ENCODE measurements around the gene PTGES3L. TPM values are rescaled to one million over a fixed set of nuclear protein-coding genes. Genes with fewer than 3 reads are reported as not detected.
"Not testable (repeated sequence)": the region's sequence is repeated elsewhere in the genome, so short reads cannot be mapped to it uniquely, and the experiment has no call there.

Gene PTGES3L
- total and polyA plus RNA-seq, 5 experiments from 2014 or later, result 0.30 to 0.51 (median 0.44) TPM; not detected in 1

DNA sequence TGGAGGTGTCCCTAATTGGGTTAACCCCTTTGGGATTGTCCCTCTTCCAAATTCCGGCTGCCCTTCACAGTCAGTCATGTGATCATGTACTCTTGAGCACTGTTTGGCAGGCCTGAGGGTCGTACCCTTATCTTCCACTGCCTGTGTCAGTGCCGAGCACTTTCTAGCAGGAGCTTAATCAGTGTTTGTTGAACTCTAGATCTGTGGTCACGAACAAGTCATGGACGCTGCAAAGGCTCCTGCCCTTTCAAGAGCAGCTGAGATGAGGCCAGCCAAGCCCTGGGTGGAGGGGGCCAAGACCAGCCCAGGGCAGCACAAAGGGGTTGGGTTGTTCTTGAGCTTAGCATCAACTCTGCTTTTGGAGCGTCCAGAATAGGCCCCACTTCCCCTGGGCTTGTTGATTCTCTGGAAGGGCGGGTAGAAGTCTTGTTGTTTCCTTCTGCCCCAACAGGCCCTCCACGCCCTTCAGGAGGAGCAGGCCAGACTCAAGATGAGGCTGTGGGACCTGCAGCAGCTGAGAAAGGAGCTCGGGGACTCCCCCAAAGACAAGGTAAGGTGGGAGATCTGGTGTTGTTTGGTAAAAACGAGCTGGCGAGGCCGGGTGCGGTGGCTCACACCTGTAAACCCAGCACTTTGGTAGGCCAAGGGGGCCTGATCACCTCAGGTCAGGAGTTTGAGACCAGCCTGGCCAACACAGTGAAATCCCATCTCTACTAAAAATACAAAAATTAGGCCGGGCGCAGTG lies 32.0 kb upstream of the PTGES3L start:
- peak overlapping the region in 2 of 10 donors; percentile 27 to 28 for H3K27ac Mint-ChIP-seq
- no peaks in the 10 kb centered on the region for H3K27me3 Mint-ChIP-seq
- ATAC-seq, result no peak
- peak in 1 of 10 donors; percentile 52 for DNase-seq
- H3K4me3 Mint-ChIP-seq, result no peak overlapping the region
- peaks cover 0 to 42% (median 4%) of the 10 kb centered on the region in 3 donors for H3K36me3 Mint-ChIP-seq
- peaks cover 5 to 28% (median 26%) of the 10 kb centered on the region in 4 donors for H3K4me1 Mint-ChIP-seq
- no peaks in the 10 kb centered on the region for H3K9me3 Mint-ChIP-seq
- POLR2A ChIA-PET, result interaction anchor here (1.3 to 2.2 kb wide), 3 partner anchors 9 to 349 kb away, joined by 3 to 9 read pairs (median 3); partner anchors contain the start of gene VAT1

DNA sequence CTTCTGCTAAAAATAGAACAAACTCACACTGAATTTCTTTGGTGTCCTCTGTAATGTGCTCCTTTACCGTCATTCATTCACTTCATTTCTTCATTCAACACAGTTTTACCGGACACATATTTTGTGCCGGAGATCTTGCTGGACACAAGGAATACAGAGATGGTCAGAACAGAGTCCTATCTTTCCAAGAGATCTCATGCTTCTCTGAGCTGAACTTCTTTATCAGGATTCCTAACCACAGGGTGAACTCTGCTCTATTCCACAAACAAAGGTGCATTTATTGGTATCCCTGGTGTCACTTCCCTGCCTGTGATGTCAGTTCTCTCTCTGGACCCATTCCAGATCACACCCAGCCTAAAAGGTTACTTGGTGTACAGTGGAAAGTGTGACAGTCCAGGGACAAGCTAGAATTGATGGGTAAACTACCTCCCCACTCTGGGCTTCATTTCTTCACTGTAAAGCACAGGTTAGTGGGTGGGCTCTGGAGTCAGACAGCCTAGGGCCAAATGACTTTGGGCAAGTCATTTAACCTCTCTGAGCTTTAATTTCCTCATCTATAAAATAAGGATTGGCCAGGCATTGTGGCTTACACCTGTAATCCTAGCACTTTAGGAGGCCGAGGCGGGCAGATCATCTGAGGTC lies 30.9 kb upstream of the PTGES3L start:
- H3K4me3 Mint-ChIP-seq, result peak overlapping the region in 2 of 10 donors; percentile 5 to 55
- H3K4me1 Mint-ChIP-seq, result peaks cover 10 to 35% (median 33%) of the 10 kb centered on the region in 4 donors
- POLR2A ChIA-PET, result interaction anchor here (0.5 to 1.0 kb wide), 2 partner anchors 8 to 28 kb away, joined by 3 read pairs; no protein-coding TSS in a partner anchor
- H3K36me3 Mint-ChIP-seq, result peaks cover 0 to 42% (median 4%) of the 10 kb centered on the region in 3 donors
- no peaks in the 10 kb centered on the region for H3K27me3 Mint-ChIP-seq
- no peaks in the 10 kb centered on the region for H3K9me3 Mint-ChIP-seq
- DNase-seq (no peak), ATAC-seq (no peak)
- H3K27ac Mint-ChIP-seq, result peak overlapping the region in 5 of 10 donors; percentile 8 to 62 (median 58)

DNA sequence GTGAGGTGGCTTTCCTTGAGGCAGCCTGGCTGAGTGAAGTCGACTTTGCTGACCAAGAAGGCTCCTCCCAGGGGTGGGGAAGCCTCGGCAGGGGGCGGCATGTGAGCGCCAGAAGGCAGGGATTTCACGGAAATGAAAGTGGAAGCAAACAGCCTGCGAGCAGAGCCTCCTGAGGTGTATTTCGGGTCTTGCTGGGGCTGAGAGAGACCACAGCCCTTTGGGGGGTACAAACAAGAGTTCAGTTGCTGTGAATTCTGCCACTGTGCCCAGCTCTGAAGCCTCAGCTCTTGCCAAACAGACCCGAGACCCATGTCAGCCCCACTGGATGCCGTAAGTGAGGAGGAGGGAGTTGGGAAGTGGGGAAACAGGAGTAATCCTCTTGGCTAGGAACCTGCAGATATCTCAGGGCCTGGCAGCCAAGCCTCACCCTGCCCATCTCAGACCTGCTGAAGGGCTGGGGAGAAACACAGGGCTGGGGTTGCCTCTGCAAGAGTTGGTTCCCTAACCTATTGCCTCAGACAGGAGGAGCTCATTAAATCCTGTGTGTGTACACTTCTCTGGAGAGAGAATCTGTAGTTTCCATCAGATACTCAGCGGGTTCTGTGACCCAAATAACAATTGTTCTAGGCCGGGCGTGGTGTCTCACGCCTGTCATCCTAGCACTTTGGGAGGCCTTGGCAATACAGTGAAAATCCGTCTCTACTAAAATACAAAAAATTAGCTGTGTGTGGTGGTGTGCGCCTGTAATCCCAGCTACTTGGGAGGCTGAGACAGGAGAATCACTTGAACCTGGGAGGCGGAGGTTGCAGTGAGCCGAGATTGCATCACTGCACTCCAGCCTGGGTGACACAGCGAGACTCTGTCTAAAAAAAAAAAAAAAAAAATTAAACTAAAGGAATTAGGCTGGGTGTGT lies 27.0 kb upstream of the PTGES3L start, which contains the start of gene IFI35:
TSS of gene IFI35 (plus strand) at position 146 of the 913 bp plus-strand sequence. CDS start at position 310, 164 bp downstream.
- Mint-ChIP-seq H3K27ac (peak within 1 kb of the TSS; percentile 98 to 100 (median 99)), H3K4me3 (peak within 1 kb of the TSS; percentile 98 to 100 (median 99)), H3K4me1 (peaks cover 8 to 35% (median 27%) of the 10 kb centered on the region in 4 donors), H3K27me3 (no peaks in the 10 kb centered on the region), H3K9me3 (no peaks in the 10 kb centered on the region), H3K36me3 (peaks cover 0 to 35% (median 7%) of the 10 kb centered on the region in 3 donors)
- peak; percentile 99 for ATAC-seq
- POLR2A ChIA-PET, result interaction anchor here (1.0 to 3.2 kb wide), 11 partner anchors 9 to 362 kb away, joined by 3 to 24 read pairs (median 8); partner anchors contain the start of genes NBR1, RPL27, TMEM106A and VAT1
- peak; percentile 66 to 91 (median 82) for DNase-seq

DNA sequence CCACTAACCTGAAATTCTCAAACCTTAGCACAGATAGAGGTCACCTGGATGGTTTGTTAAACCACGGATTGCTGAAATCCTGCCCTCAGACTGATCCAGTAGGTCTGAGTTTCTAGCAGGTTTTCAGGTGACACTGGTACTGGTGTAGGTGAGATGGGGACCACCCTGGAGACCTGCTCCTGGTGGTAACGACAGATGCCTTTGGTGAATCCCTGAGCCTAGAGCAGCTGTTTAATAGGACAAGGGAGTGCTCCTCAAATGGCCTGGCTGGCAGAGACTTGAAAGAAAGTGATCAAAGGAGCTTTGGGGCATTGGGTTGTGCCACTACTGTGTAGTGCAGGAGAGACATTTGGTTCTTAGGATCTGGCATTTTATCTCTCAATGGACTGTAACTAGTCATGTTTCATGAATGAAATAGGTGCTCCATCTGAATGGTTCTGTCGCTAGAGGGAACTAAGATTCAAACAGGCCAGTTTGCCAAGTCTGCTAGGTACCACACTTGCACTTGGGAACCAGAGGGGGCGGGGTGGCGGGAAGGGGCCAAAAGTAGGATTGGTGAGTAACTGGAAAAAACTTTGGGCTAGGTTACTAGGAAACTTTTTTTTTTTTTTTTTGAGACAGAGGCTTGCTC lies 23.8 kb upstream of the PTGES3L start:
- Mint-ChIP-seq H3K27me3 (no peaks in the 10 kb centered on the region), H3K4me1 (peaks cover 12 to 38% (median 32%) of the 10 kb centered on the region in 4 donors), H3K36me3 (peaks cover 0 to 49% (median 18%) of the 10 kb centered on the region in 3 donors), H3K9me3 (no peaks in the 10 kb centered on the region), H3K4me3 (peak overlapping the region in 1 of 10 donors; percentile 33), H3K27ac (peak overlapping the region in 6 of 10 donors; percentile 42 to 83 (median 66))
- DNase-seq (no peak), ATAC-seq (no peak)
- POLR2A ChIA-PET, result no interaction called here

DNA sequence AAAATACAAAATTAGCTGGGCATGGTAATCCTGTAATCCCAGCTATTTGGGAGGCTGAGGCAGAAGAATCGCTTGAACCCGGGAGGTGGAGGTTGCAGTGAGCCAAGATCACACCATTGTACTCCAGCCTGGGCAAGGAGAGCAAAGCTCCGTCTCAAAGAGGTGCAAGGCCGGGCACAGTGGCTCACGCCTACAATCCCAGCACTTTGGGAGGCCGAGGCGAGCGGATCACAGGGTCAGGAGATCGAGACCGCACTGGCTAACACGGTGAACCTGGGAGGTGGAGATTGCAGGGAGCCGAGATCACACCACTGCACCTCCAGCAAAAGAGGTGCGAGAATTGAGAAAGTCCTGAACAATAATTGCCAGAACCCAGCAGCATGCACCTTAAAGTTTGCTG lies 21.0 kb upstream of the PTGES3L start:
- Mint-ChIP-seq H3K27ac (peak overlapping the region in 4 of 10 donors; percentile 40 to 81 (median 69)), H3K4me3 (peak overlapping the region in 2 of 10 donors; percentile 10 to 22), H3K36me3 (peaks cover 0 to 51% (median 18%) of the 10 kb centered on the region in 3 donors), H3K4me1 (peaks cover 13 to 35% (median 27%) of the 10 kb centered on the region in 4 donors)
- not testable (repeated sequence) for H3K27me3 Mint-ChIP-seq, DNase-seq, ATAC-seq, H3K9me3 Mint-ChIP-seq
- POLR2A ChIA-PET, result interaction anchor here (0.7 to 1.4 kb wide), 3 partner anchors 12 to 387 kb away, joined by 3 read pairs; no protein-coding TSS in a partner anchor

DNA sequence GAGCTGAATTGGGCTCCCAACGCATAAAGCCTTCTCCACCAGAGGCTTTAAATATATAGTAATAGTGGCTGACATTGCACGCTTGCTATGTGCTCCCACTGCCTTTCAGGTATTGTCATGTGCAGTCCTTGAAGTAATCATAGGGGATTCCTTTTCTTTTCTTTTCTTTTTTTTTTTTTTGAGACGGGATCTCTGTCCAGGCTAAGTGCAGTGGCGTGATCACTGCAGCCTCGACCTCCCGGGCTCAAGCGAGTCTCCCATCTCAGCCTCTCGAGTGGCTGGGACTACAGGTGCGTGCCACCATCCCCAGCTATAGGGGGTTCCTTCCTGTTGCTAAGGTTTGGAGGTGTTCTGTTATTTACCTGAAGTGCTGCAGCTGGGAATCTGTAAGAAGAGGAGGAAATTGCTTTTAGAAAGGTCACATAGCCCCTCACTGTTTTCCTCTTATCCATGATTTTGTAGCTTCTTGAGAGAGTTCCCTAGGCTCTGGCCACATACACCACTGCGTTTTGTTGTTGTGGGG lies 19.2 kb upstream of the PTGES3L start:
- Mint-ChIP-seq H3K4me1 (peaks cover 16 to 35% (median 27%) of the 10 kb centered on the region in 4 donors), H3K36me3 (peaks cover 0 to 48% (median 18%) of the 10 kb centered on the region in 3 donors), H3K9me3 (no peaks in the 10 kb centered on the region), H3K27ac (peak overlapping the region; percentile 91 to 100 (median 99)), H3K27me3 (no peaks in the 10 kb centered on the region), H3K4me3 (peak overlapping the region; percentile 93 to 98 (median 96))
- ATAC-seq (no peak), DNase-seq (no peak)
- POLR2A ChIA-PET, result interaction anchor here (0.5 to 2.8 kb wide), 18 partner anchors 8 to 1310 kb away, joined by 3 to 44 read pairs (median 11); partner anchors contain the start of genes AARSD1, BRCA1, EIF1 and IFI35

DNA sequence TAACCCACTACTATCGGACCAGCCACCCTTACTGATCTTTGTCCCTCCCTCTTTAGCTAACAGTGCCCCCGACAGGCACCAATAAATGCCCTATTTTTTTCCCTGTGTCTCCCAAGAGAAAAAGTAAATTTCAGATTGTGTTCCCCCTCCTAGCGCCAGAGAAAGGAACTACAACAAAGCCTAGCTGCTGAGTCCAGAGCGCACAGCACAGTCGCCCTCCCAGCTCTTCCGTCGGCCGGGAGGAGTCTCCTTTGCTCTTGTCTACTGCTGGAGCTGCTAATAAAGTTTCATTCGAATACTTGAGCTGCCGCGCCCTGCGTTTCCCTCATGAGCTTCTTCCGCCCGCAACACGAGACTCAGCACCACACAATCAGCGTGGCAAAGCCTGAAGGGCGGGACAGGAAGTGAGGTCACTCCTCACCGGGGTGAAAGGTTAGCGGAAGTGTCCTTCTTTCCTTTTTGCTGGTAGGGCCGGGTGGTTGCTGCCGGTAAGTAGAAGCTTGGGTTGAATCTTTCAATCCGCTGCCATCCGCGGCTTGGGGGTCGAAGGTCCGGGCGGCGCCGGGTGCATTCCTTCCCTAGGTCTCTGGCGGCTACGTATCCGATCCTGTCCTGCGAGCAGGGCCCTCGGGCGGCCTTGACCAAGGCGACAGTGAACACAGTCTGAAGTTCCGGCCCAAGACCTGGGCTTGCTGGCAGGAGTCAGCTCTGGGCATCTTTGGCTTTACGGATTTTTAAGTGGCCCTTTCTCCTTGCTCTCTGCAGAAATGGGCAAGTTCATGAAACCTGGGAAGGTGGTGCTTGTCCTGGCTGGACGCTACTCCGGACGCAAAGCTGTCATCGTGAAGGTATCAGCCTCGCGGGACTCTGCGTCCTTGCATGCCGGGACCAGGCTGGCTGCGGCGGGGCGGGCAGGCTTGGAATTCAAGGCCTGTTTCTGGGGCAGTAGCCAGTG lies 18.4 kb upstream of the PTGES3L start, which contains the start of gene RPL27:
TSS of gene RPL27 (plus strand) at position 436 of the 955 bp plus-strand sequence. CDS start at position 768, 332 bp downstream.
- ATAC-seq, result peak; percentile 94 to 95
- H3K4me1 Mint-ChIP-seq, result peaks cover 16 to 35% (median 27%) of the 10 kb centered on the region in 4 donors
- no peaks in the 10 kb centered on the region for H3K27me3 Mint-ChIP-seq
- H3K9me3 Mint-ChIP-seq, result no peaks in the 10 kb centered on the region
- peaks cover 0 to 48% (median 18%) of the 10 kb centered on the region in 3 donors for H3K36me3 Mint-ChIP-seq
- H3K27ac Mint-ChIP-seq, result peak within 1 kb of the TSS; percentile 91 to 100 (median 99)
- peak within 1 kb of the TSS; percentile 93 to 98 (median 96) for H3K4me3 Mint-ChIP-seq
- POLR2A ChIA-PET, result interaction anchor here (0.5 to 2.8 kb wide), 36 partner anchors 8 to 1309 kb away, joined by 3 to 44 read pairs (median 6); partner anchors contain the start of genes AARSD1, BECN1, BRCA1 and CNP
- peak; percentile 86 to 99 (median 98) for DNase-seq

DNA sequence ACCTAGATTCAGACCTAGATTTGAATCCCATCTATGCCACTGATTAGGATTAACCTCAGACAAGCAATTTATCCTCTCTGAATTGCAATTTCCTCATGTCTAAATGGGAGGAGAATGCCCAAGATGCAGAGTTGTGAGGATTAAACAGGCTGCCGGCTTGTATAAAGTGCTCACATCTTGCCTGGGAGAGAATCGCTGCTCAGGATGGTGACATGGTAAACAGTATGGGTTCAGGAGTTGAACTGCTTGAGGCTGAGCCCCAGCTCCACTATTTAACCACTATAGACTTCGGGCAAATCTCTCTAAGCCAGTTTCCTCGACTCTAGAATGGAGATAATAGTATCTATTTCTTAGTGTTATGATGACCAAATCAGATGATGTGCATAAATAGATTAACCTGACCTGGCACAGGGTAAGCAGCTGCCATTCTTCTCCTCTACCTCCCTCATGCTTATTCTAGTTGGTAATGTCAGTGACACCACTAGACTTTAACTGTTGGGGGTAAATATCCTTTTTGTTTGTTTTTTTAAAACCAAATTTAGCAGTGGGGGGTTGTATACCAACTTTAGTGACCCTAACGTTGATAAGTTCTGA lies 17.6 kb upstream of the PTGES3L start:
- DNase-seq (no peak), ATAC-seq (no peak)
- no peaks in the 10 kb centered on the region for H3K9me3 Mint-ChIP-seq
- POLR2A ChIA-PET, result interaction anchor here (0.6 to 2.8 kb wide), 35 partner anchors 9 to 1309 kb away, joined by 3 to 44 read pairs (median 6); partner anchors contain the start of genes AARSD1, BECN1, BRCA1 and CNP
- peak overlapping the region; percentile 91 to 100 (median 99) for H3K27ac Mint-ChIP-seq
- H3K36me3 Mint-ChIP-seq, result peaks cover 0 to 47% (median 11%) of the 10 kb centered on the region in 3 donors
- no peaks in the 10 kb centered on the region for H3K27me3 Mint-ChIP-seq
- peaks cover 16 to 35% (median 27%) of the 10 kb centered on the region in 4 donors for H3K4me1 Mint-ChIP-seq
- H3K4me3 Mint-ChIP-seq, result peak overlapping the region; percentile 93 to 98 (median 96)

DNA sequence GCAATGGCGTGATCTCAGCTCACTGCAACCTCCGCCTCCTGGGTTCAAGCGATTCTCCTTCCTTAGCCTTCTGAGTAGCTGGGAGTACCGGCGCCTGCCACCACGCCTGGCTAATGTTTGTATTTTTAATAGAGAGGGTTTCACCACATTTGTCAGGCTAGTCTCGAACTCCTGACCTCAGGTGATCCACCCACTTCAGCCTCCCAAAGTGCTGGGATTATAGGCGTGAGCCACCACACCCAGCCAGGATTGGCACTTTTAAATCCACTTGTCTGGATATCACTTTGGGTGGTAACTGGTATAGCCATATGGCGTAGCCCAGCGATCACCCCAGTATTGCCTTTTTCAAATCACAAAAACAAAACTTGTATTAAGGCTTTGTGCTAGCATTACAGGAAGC lies 14.0 kb upstream of the PTGES3L start:
- ATAC-seq, H3K4me3 Mint-ChIP-seq, H3K9me3 Mint-ChIP-seq, DNase-seq, POLR2A ChIA-PET, H3K27me3 Mint-ChIP-seq: not testable (repeated sequence)
- Mint-ChIP-seq H3K36me3 (peaks cover 5 to 44% (median 17%) of the 10 kb centered on the region in 3 donors), H3K4me1 (peaks cover 9 to 22% (median 11%) of the 10 kb centered on the region in 4 donors), H3K27ac (peak overlapping the region in 2 of 10 donors; percentile 20 to 48)
